HG03095 (cell line): ENCODE data around the gene GLDC.

Source experiments
- ATAC-seq: cut with Tn5 transposase; IDR thresholded peaks from one replicate; pipeline ENCODE4 v1.9.1; 2021; ENCODE audit warnings: moderate library complexity; ENCODE audit not compliant: unreplicated experiment

GLDC gene

GRCh38 chr9:6525326-6526045 is 120.0 kb downstream of the GLDC start:
- ATAC-seq: no peak

DNA sequence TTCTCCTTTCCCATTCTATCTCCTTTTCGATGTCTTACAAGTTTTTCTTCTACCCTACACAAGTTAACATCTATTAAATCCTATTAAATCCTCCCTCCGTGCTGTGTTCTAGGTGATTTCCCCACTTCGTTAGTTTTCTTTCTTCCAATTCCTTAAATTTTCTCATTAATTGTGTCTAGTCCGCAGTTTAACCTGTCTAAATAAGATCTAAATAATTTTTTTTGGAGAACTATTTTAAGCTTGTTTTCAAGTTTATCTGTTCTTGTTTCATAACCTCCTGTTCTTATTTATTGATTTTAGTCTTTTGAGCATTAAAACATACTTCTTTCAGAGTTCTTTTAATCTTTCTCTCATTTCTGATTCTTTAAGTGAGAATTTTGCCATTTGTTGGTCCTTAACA is 123.3 kb downstream of the GLDC start:
- no peak for ATAC-seq

- no peak for ATAC-seq
Measured at GRCh38 chr9:6512085-6512657, 133.4 kb downstream of the GLDC start.

DNA sequence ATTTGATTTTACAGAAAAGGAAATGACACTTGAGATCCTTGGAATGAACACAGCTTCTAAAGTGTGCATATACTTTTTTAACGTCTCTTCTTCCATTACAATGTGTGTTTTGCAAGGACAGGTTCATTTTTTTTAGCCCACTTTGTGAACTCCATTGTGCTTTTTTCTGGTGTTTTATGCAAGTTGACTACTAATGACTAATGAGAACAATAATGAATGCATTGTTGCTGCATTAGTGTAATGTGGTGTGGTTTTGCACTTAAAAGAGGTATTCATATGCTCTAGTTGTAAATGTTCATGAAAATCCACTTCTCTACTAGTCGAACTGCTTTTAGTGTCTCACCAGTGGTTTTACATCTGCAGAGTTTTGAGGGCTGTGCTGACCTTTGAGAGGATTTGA is 139.0 kb downstream of the GLDC start:
- no peak for ATAC-seq

- no peak for ATAC-seq
Measured at GRCh38 chr9:6502399-6502798, 143.1 kb downstream of the GLDC start.

GRCh38 chr9:6501526-6502210 is 143.9 kb downstream of the GLDC start:
- ATAC-seq: no peak

GRCh38 chr9:6498982-6499381 is 146.5 kb downstream of the GLDC start:
- no peak for ATAC-seq

DNA sequence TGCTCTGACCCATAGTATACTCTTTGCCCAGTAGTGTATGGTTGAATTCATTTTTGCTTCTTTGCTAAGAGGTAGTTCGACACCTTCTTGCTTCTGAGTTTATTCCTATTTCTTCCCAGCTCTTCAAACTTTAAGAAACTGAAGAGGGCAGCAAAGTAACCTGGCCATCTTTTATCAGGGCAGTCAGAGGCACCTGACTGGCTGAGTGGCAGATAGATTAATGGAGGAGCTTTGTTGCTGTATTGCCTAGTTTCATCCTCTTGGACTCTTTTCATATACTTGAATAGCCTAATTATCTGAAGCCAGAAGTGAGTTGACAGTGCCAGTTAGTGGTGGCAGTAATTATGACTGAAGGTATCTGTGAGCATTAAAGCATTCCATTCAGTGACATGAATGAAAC is 150.1 kb downstream of the GLDC start:
- no peak for ATAC-seq

- ATAC-seq: no peak
Measured at GRCh38 chr9:6490863-6491262, 154.7 kb downstream of the GLDC start.

GRCh38 chr9:6489099-6489498 is 156.4 kb downstream of the GLDC start:
- no peak for ATAC-seq

DNA sequence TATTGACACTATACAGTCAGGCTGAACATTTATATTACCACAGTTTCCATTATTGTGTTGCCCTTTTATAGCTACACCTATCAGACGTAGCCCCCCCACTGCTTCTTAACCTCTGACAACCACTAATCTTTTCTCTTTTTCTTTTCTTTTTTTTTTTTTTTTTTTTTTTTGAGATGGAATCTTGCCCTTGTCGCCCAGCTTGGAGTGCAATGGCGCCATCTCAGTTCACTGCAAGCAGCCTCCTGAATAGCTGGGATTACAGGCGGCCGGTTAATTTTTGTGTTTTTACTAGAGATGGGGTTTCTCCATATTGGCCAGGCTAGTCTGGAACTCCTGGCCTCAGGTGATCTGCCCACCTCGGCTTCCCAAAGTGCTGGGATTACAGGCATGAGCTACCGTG is 157.1 kb downstream of the GLDC start:
- no peak for ATAC-seq

- no peak for ATAC-seq
Measured at GRCh38 chr9:6484210-6484609, 161.3 kb downstream of the GLDC start.
